Progenitor cell of endocrine pancreas (in vitro differentiated cells): Measurements from ENCODE around the gene GOLGA6C. TPM values are rescaled to one million over a fixed set of nuclear protein-coding genes. Genes with fewer than 3 reads are reported as not detected.
"Not testable (repeated sequence)": the region's sequence is repeated elsewhere in the genome, so short reads cannot be mapped to it uniquely, and the experiment has no call there.

Experiments used
- DNase-seq: peaks from one replicate; pipeline ENCODE4 v3.0.0; 2021; ENCODE audit warnings: low spot score; ENCODE audit not compliant: unreplicated experiment
- H3K27ac Mint-ChIP-seq: 2 replicates; pipeline ENCODE4 v1.8.0; 2021; ENCODE audit warnings: mild to moderate bottlenecking, moderate library complexity, mixed read lengths
- H3K27me3 Mint-ChIP-seq: 2 replicates; pipeline ENCODE4 v1.8.0; 2021; ENCODE audit warnings: mixed read lengths
- H3K36me3 Mint-ChIP-seq: 2 replicates; pipeline ENCODE4 v1.8.0; 2022; ENCODE audit warnings: mixed read lengths; ENCODE audit not compliant: insufficient read depth
- H3K4me1 Mint-ChIP-seq: 2 replicates; pipeline ENCODE4 v1.8.0; 2021; ENCODE audit warnings: low read depth, mixed read lengths
- H3K4me3 Mint-ChIP-seq: 2 replicates; pipeline ENCODE4 v1.8.0; 2021; ENCODE audit warnings: low read depth, mild to moderate bottlenecking, moderate library complexity, mixed read lengths
- H3K9me3 Mint-ChIP-seq: 2 replicates; pipeline ENCODE4 v1.8.0; 2021; ENCODE audit warnings: low read depth, mixed read lengths
- total RNA-seq: library from RNA; stranded (reverse); gene quantifications from 2 replicates; pipeline ENCODE4 v1.2.1, GENCODE V29; 2021
- TF ChIP-seq, protein P1 (sequence below): fragments of 200-600 bp; sonication (generic); IDR thresholded peaks from one replicate; pipeline ENCODE4 v1.5.0; 2021; ENCODE audit warnings: antibody characterized with exemption, mild to moderate bottlenecking; ENCODE audit not compliant: unreplicated experiment

Gene GOLGA6C
- total RNA-seq, 1 donor from 2014 or later: not detected

DNA sequence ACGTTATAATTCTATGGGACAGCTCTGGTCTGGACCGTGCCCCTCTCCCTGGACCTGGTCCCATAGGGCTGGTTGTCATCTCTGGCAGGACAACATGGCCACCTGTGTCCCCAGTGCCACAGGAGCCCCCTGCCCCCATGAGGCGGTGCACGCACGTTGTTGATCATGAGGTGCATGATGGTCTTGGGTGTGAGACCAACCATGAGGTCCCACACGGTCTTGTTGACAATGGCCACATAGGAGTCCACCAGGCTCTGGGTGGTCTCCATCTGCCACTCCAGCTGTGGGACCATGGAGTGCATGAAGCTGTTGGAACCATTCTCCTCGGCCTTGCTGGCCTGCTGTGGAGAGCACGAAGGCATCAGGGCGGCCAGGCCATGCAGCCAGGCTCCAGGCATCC lies 44.2 kb downstream of the GOLGA6C start:
- Mint-ChIP-seq H3K27ac (no peak overlapping the region), H3K36me3 (no peaks in the 10 kb centered on the region), H3K4me3 (no peak overlapping the region), H3K9me3 (no peaks in the 10 kb centered on the region), H3K4me1 (no peaks in the 10 kb centered on the region), H3K27me3 (peaks cover 23% of the 10 kb centered on the region)
- TF ChIP-seq, protein P1, sequence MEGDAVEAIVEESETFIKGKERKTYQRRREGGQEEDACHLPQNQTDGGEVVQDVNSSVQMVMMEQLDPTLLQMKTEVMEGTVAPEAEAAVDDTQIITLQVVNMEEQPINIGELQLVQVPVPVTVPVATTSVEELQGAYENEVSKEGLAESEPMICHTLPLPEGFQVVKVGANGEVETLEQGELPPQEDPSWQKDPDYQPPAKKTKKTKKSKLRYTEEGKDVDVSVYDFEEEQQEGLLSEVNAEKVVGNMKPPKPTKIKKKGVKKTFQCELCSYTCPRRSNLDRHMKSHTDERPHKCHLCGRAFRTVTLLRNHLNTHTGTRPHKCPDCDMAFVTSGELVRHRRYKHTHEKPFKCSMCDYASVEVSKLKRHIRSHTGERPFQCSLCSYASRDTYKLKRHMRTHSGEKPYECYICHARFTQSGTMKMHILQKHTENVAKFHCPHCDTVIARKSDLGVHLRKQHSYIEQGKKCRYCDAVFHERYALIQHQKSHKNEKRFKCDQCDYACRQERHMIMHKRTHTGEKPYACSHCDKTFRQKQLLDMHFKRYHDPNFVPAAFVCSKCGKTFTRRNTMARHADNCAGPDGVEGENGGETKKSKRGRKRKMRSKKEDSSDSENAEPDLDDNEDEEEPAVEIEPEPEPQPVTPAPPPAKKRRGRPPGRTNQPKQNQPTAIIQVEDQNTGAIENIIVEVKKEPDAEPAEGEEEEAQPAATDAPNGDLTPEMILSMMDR: no peak
- no peak for DNase-seq

DNA sequence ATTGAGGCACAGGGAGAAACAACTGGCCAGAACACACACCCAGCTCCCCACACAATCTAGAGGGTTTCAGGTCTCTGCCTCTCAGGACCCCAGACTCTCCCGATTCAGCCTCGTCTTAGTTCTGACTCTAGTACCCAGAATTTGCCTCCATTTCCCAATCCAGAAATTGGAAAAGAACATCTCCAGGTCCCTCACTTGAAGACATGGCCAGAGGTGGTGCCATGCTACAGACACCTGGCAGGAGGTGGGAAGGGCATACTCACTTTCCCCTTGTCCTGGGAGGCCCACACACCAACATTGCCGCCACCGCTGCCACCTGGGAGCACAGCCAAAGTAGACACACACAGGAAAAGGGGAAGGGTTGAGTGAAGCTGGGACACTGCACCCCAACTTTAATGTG lies 44.6 kb downstream of the GOLGA6C start:
- H3K4me1 Mint-ChIP-seq, H3K36me3 Mint-ChIP-seq, H3K4me3 Mint-ChIP-seq, DNase-seq, H3K27ac Mint-ChIP-seq, H3K9me3 Mint-ChIP-seq: not testable (repeated sequence)
- H3K27me3 Mint-ChIP-seq: peaks cover 27% of the 10 kb centered on the region

DNA sequence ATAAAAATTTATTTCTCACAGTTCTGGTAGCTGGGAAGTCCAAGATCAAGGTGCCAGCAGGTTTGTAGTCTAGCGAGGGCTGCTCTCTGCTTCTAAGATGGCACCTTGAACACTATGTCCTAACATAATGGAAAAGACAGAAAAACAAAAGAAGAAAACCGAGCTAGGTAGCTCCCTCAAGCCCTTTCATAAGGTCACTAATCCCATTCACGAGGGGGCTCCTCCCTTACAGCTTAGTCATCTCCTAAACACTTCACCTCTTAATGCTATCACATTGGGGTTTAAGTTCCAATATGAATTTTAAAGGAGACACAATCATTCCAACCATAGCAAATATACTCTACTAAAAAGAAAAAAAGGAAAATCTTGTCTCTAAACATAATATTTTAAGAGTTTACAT lies 48.1 kb downstream of the GOLGA6C start:
- H3K27me3 Mint-ChIP-seq: peaks cover 53% of the 10 kb centered on the region
- no peaks in the 10 kb centered on the region for H3K9me3 Mint-ChIP-seq
- TF ChIP-seq, protein P1: no peak
- DNase-seq: no peak
- no peak overlapping the region for H3K4me3 Mint-ChIP-seq
- no peaks in the 10 kb centered on the region for H3K36me3 Mint-ChIP-seq
- no peak overlapping the region for H3K27ac Mint-ChIP-seq
- H3K4me1 Mint-ChIP-seq: no peaks in the 10 kb centered on the region

DNA sequence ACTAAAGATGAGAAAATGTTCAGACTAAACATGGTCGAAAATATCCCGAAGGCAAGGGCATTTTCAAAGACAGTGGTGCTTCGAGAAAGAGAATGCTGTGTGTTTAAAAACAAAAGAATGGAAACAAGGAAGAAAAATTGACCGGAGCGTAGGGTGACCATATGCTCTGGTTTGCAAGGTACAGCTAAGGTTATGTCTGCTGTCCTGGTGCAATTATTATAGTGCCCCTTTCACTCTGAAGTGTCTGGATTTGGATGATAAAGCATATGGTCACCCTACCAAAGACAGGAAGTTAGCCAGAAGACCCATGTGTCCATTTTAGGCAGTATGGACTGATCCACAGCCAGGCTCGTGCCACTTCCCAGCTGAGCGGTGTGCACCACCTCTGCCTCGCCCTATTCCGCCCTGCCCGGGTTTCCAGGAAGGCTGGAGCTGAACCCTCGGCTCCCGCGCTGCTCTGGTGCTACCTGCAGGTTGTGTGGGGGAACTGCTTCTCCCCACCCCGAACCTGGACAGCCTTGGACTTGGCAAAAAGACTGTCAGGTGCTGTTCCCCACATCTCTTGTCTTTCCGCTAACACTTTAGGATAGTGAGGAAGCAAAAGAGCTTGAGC lies 49.8 kb downstream of the GOLGA6C start:
- H3K27ac Mint-ChIP-seq: no peak overlapping the region
- H3K36me3 Mint-ChIP-seq: no peaks in the 10 kb centered on the region

DNA sequence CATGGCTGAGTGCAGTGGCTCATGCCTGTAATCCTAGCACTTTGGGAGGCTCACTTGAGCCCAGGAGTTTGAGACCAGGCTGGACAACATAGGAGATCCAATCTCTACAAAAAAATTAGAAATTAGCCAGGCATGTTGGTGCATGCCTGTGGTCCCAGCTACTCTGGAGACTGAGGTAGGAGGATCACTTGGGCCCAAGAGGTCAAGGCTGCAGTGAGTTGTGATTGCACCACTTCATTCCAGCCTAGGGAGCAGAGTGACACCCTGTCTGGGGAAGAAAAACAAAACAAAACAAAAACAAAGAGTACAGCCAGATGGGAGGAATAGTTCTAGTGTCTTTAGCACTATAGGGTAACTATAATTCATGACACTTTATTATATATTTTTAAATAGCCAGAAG lies 51.6 kb downstream of the GOLGA6C start:
- Mint-ChIP-seq H3K4me1 (no peaks in the 10 kb centered on the region), H3K27me3 (peaks cover 48% of the 10 kb centered on the region), H3K36me3 (no peaks in the 10 kb centered on the region), H3K9me3 (no peaks in the 10 kb centered on the region), H3K4me3 (no peak overlapping the region), H3K27ac (no peak overlapping the region)
- DNase-seq: no peak
- TF ChIP-seq, protein P1: no peak

More for the DNA sequence above, 49.8 kb downstream of the GOLGA6C start:
- TF ChIP-seq, protein P1: peak; percentile 60
- no peak overlapping the region for H3K4me3 Mint-ChIP-seq
- H3K4me1 Mint-ChIP-seq: no peaks in the 10 kb centered on the region
- H3K27me3 Mint-ChIP-seq: peaks cover 58% of the 10 kb centered on the region
- DNase-seq: peak; percentile 44
- H3K9me3 Mint-ChIP-seq: no peaks in the 10 kb centered on the region

DNA sequence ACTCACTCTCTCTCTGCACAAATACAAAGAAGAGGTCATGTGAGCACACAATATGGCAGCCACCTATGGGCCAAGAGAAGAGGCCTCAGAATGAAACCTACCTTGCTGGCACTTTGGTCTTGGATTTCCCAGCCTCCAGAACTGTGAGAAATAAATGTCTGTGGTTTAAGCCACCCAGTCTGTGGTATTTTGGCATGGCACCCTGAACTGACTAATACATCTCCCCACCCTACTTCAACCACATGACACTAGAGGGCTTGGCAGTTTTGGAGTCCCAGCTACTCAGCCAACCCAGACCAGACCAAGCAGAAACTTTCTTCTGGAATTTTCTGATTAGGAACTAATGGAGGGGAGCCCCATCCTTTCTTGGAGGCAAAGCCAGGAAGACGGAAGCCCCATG lies 54.4 kb downstream of the GOLGA6C start:
- not testable (repeated sequence) for DNase-seq, H3K36me3 Mint-ChIP-seq, H3K4me1 Mint-ChIP-seq, H3K27ac Mint-ChIP-seq, H3K9me3 Mint-ChIP-seq, H3K4me3 Mint-ChIP-seq
- H3K27me3 Mint-ChIP-seq: peaks cover 37% of the 10 kb centered on the region
